IPS-18c (cell line): Measurements from ENCODE around the gene SP9.
"Not testable (repeated sequence)": the region's sequence is repeated elsewhere in the genome, so short reads cannot be mapped to it uniquely, and the experiment has no call there.

Experiments
- H3K4me3 ChIP-seq: 2 replicates; pipeline ENCODE4 v1.7.0; 2013; ENCODE audit warnings: low read depth, mild to moderate bottlenecking, low read length, moderate library complexity; ENCODE audit not compliant: insufficient read depth
- H3K9me3 ChIP-seq: one replicate; pipeline ENCODE4 v1.6.1; 2013; ENCODE audit warnings: mild to moderate bottlenecking, low read length, moderate library complexity; ENCODE audit not compliant: control insufficient read depth, insufficient read depth

The SP9 gene

DNA sequence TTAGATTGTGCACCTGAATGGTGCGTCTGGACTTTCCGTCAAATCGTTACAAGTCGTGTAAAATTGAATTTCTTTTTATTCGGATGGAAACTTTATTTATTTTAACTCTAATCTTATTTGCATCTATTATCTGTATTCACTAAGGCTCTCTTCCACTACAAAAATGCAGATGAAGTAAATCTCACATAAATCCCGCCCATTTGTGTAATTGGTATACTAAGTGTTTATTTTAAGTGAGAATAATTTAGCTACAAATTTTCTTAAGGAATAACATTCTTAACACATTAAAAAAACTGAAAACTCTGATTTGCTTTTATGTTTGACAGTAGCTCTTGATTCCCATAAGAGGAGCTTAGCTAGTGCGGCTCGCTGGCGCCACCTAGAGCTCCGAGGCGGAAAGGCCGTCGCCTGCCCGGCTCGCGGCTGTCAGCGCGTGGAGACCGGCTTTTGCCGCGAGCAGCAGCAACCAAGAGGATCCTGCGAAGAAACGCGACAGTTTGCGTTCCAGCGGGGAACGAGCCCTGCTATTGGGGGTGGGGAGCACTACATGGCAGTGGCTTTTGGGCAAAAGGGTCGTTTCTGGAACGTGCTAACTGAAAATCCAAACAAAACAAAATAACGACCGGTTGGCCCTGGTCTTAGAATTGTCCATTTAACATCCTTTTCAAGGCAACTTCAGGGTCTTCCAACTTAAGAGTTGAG is 6.7 kb downstream of the SP9 start:
- no peaks in the 10 kb centered on the region for H3K9me3 ChIP-seq
- peak overlapping the region; percentile 37; the same call in 1 of the 2 replicates for H3K4me3 ChIP-seq

DNA sequence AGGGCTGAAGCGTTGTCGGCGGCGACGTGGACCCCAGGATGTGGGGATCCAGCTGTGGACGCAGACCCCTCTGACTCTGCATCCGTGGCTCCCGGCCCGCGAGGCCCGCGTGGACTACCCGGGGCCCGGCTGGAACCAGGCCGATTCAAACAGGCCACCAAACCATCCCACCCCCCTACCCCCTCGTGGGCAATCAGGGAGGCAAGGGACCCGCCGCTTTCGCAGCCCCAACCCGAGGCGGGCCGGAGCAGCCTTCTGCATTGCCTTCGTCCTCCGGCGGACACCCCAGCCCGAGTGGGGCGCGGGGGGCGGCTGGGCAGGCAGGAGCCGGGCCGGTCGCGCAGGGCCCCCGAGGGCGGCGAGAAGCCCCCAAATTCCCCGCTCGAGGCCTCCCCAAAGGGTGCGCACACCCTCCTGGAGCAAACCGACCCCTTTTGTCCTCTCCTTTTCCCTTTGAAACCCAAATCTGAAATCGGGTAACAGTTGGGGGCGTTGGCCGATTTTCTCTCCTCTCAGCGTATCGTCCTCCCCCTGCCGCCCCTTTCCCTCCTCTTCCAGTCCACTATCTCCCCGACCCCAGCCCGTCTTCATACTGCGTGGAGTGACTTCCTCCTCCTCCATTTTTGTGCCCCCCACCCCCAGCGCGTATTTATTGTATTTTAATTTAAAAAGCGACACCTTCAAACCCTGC is 7.4 kb downstream of the SP9 start:
- Histone ChIP-seq H3K9me3 (no peaks in the 10 kb centered on the region), H3K4me3 (peak overlapping the region; percentile 37; the same call in 1 of the 2 replicates)

DNA sequence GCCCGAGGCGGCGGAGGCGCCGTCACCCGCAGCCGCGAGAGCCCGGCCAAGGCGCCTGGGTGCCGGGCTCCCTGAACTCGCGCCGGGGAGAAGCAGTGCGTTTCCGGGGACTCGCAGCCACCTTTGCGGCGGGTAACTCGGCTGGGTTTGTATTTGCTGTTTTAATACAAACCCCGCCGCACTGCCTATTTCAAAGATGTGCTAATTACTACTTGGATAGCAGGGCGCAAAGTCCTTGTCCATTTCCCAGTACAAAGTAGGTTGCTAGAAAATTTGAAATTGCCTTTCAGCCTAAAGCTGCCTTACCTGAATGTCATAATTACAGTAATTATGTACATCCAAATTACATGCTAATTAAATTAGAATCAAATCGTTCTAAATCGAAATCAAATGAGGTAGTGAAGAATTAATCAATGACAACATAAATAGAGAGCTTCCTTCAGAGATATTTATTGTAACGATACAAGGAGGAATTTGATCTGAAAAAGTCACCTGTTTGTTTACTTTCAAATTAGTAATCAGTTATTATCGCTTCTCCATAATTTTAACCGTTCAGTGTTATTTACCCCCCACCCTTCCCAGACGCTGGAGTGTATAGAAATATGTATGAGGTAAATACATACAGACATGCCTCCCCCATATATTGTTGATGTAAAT is 8.1 kb downstream of the SP9 start:
- no peaks in the 10 kb centered on the region for H3K9me3 ChIP-seq
- H3K4me3 ChIP-seq, result peak overlapping the region; percentile 37; the same call in 1 of the 2 replicates

DNA sequence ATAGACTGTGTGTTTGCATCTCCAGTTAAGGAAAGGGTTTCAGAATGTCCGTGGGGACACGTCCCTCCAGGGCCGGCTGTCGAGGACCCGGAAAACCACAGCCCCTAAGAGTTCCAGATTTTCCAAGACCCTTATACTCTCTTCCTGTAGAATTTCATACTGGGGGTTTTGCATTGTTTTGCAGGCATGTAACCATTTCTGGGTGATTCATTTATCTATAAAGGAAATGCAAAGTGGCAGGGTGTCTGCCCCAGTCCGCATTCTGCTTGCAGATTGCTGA is 8.5 kb downstream of the SP9 start:
- Histone ChIP-seq H3K9me3 (no peaks in the 10 kb centered on the region), H3K4me3 (peak overlapping the region; percentile 43; the same call in 1 of the 2 replicates)

DNA sequence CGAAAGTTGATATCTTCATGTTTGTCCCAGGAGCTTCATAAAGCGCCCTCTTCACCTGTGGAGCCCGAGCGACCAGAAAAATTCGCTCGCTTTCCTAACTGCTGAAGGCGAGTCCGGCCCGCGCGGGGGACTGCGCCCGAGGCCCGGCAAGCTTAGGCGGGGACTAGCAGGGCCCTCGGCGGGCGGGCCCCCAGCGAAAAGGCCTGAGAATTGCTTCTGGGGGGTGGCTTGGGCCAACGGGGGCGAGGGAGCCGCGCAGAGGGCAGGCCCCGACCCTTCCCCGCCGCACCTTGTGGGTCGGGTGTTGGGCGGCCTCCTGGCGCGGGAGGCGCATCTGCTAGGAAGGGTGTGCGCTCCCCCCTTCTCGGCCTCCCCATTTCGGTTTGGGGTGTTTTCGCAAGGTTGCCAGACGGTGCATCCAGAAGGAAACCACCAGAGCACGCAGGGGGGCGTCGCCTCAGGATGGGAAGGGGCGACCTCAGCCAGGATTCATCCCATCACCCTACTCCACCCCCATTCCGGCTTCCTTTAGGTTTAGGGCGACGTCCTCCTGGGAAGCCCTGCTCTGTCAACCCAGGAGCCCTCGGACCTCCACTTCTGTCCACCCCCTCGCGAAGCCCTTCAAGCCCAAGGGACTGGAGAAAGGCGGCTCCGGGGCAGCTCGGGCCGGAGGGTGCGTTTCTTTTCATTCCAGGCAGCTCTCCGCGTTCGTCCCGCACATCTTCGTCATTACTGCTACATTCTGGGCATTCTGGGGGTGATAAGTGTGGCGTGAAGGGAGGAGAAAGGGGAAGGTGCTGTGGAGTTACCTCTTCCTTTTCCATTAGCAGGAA is 9.1 kb downstream of the SP9 start:
- Histone ChIP-seq H3K9me3 (no peaks in the 10 kb centered on the region), H3K4me3 (peak overlapping the region; percentile 43; the same call in 1 of the 2 replicates)

DNA sequence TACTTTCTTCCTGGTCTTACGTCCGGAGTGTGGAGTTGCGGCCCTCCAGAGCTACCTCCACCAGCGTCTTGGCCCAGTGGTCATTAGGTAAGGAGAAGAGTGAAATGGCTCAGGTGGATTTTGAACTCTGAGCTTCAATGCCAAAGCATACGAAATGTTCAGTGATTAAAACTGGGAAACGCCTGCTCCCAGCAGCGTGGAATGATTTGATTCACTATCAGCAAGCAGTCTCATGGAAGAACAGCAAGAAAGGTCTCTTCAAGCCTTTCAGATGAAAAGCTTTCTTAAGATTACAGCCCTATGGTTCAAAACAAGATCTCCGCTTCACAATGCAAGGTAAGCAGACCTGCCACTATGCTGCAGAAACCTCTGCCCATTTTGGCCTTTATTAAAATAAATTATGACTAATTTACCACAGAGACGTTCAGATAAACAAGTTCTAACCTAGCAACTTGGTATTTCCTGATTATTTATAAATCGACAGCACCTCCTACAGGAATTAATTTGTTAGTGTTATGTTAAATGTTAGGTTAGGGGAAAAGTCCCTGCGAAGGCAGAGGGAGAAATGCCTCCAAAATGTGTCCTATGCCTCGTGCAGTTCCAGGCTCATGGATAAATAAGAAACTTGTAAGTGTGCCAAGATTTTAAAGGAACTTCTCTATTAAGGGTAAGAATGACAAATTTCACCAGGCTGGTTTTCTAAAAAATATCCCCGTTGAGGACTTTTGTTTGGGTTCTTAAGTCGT is 10.1 kb downstream of the SP9 start:
- Histone ChIP-seq H3K4me3 (no peak overlapping the region; the same call in 1 of the 2 replicates), H3K9me3 (no peaks in the 10 kb centered on the region)

DNA sequence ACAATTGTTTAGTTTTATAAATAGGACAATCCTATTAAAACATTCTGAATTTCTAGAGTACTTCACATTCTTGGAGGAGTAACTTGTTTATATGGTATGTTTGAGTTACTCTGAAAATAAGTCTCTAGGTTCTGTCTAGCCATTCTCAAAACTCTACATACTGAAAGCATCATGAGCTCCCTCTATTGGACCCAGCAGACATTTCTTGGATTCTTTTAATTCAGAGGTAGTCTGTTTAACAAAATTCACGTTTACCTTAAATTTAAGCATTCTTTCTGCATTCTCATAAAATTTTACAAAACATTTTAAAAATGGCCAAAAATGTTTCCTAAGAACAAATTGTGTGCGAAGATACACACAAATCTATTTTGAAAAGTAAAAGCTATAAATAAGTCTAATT is 15.3 kb downstream of the SP9 start:
- H3K9me3 ChIP-seq, result no peaks in the 10 kb centered on the region
- no peak overlapping the region for H3K4me3 ChIP-seq

DNA sequence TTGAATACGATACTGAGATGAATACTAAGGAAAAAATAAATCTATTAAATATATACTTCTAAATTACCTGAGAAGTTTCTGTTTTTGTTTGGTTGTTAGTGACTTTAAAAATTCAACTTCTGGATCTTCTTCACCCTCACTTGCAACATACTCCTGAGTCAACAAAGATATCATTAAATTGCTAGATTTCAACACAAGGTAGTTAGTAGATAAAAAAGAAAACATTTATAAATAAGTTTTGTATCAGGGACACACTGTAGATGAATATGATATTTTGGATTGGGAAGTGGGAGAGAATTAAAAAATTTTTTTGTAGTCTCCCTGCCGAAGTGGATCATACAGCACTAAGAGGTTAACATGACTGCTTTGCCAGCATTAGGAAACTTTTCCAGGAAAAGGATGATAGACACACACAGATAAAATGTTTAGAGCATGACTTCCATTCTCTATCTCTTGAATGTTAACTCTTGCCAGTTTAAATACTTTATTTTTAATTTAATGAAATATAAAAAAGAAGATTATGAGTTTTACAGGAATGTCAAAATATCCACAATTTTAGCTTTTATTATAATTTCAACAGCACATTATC is 15.9 kb downstream of the SP9 start:
- Histone ChIP-seq H3K4me3 (no peak overlapping the region), H3K9me3 (no peaks in the 10 kb centered on the region)

DNA sequence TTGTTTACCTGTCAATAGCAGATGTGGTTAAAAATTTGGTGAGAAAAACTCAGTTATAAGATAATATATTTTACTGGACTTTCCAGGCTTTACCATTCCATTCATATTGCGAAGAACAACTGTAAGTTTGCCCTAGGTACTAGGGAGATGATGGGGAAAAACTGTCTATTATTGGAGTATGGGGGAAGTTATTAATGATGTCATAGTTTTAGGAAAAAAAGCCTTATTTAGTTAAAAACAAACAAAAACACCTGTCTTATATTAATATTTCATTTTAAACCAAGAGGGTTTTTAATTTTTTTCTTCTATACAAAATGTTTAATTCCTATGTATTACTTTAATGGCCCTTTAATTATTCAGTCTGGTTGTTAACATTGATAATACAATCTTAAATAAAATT is 18.2 kb downstream of the SP9 start:
- Histone ChIP-seq H3K4me3 (no peak overlapping the region), H3K9me3 (no peaks in the 10 kb centered on the region)

DNA sequence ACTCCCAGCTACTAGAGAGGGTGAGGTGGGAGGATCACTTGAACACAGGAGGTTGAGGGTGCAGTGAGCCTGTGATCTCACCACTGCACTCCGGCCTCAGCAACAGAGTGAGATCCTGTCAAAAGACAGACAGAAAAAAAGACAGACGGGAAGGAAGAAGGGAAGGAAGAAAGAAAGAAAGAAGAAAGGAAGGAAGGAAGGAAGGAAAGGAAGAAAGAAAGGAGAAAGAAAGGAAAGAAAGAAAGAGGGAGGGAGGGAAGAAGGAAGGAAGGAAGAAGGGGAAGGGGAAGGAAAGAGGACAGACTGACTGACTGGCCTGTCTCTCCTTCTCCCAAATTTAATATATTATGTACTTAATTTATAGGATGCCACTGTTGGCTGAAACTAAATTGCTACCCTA is 21.6 kb downstream of the SP9 start:
- Histone ChIP-seq H3K4me3 (no peak overlapping the region), H3K9me3 (no peaks in the 10 kb centered on the region)

DNA sequence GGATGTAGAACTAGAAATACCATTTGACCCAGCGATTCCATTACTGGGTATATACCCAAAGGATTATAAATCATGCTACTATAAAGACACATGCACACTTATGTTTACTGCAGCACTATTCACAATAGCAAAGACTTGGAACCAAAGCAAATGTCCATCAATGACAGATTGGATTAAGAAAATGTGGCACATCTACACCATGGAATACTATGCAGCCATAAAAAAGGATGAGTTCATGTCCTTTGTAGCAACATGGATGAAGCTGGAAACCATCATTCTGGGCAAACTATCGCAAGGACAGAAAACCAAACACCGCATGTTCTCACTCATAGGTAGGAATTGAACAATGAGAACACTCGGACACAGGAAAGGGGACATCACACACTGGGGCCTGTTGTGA is 24.9 kb downstream of the SP9 start:
- peaks cover 10% of the 10 kb centered on the region for H3K9me3 ChIP-seq
- H3K4me3 ChIP-seq, result not testable (repeated sequence)

DNA sequence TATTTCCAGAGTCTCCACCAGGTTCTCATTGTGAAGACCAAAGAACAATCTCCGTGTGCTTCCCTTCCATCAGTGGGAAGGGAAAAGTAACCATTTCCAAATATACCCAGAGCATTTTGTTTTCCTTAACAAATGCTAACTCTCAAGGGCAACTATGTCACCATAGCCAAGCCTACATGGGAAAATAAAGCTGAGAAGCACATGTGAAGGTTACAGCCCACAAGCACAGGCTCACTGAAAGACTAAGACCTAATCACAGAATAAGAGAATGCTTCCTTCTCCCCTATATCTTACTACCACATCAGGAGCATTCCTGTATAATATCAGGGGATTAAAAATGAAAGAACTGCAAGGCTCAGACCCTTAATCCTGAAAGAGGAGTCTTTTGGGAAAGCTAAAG is 28.2 kb downstream of the SP9 start:
- peaks cover 13% of the 10 kb centered on the region for H3K9me3 ChIP-seq
- no peak overlapping the region for H3K4me3 ChIP-seq

DNA sequence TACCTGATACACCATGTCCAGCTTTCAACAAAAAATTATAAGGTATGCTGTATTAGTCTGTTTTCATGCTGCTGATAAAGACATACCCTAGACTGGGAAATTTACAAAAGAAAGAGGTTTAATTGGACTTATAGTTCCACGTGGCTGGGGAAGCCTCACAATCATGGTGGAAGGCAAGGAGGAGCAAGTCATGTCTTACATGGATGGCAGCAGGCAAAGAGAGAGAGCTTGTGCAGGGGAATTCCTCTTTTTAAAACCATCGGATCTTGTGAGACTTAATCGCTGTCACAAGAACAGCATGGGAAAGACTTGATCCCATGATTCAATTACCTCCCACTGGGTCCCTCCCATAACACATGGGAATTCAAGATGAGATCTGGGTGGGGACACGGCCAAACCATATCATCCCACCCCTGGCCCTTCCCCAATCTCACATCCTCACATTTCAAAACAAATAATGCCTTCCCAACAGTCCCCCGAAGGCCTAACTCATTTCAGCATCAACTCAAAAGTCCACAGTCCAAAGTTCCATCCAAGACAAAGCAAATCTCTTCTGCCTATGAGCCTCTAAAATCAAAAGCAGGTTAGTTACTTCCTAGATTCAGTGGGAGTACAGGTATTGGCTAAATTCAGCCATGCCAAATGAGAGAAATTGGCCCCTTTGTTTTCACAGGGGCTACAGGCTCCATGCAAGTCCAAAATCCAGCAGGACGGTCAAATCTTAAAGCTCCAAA is 28.9 kb downstream of the SP9 start:
- peaks cover 13% of the 10 kb centered on the region for H3K9me3 ChIP-seq
- not testable (repeated sequence) for H3K4me3 ChIP-seq

DNA sequence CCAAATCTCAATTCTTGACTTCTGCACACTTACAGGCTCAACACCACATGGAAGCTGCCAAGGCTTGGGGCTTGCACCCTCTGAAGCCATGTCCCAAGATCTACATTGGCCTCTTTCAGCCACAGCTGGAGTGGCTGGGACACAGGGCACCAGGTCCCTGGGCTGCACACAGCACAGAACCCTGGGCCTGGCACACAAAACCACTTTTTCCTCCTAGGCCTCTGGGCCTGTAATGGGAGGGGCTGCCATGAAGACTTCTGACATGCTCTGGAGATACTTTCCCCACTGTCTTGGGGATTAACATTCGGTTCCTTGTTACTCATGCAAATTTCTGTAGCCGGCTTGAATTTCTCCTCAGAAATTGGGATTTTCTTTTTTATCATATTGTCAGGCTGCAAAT is 29.9 kb downstream of the SP9 start:
- Histone ChIP-seq H3K4me3 (no peak overlapping the region; the same call in 1 of the 2 replicates), H3K9me3 (peaks cover 13% of the 10 kb centered on the region)

DNA sequence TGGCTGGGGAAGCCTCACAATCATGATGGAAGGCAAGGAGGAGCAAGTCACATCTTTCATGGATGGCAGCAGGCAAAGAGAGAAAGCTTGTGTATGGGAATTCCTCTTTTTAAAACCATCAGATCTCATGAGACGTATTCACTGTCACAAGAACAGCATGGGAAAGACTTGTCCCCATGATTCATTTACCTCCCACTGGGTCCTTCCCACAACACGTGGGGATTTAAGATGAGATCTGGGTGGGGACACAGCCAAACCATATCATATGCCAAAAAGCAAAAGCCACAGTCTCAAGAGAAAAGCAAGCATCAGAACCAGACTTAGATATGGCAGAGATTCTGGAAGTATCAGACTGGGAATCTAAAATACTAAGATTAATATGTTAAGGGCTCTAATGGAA is 30.8 kb downstream of the SP9 start:
- H3K9me3 ChIP-seq, result peaks cover 13% of the 10 kb centered on the region
- no peak overlapping the region for H3K4me3 ChIP-seq

DNA sequence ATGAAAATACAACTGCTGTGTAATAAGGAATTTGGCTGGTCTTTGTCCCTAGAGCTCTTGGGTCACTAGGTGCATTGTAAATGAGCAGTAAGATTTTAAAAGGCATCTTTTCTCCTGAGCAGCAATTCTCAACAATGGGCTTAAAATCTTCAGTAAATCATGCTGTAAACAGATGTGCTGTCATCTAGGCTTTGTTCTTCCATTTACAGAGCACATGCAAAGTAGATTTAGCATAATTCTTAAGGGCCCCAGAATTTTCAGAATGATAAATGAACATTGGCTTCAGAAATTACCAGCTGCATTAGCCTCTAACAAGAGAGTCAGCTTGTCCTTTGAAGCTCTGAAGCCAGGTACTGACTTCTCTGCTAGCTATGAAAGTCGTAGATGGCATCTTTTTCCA is 33.9 kb downstream of the SP9 start:
- Histone ChIP-seq H3K4me3 (no peak overlapping the region), H3K9me3 (peaks cover 12% of the 10 kb centered on the region)
